ENCODE results near the gene RAC2. TPM values are rescaled to one million over a fixed set of nuclear protein-coding genes. Genes with fewer than 3 reads are reported as not detected.
A peak's percentile ranks its signal among the peaks of the same experiment; 100 is the strongest.

Gene RAC2
- 10 to 100 TPM; 27.4 to 27.6 TPM for total RNA-seq

DNA sequence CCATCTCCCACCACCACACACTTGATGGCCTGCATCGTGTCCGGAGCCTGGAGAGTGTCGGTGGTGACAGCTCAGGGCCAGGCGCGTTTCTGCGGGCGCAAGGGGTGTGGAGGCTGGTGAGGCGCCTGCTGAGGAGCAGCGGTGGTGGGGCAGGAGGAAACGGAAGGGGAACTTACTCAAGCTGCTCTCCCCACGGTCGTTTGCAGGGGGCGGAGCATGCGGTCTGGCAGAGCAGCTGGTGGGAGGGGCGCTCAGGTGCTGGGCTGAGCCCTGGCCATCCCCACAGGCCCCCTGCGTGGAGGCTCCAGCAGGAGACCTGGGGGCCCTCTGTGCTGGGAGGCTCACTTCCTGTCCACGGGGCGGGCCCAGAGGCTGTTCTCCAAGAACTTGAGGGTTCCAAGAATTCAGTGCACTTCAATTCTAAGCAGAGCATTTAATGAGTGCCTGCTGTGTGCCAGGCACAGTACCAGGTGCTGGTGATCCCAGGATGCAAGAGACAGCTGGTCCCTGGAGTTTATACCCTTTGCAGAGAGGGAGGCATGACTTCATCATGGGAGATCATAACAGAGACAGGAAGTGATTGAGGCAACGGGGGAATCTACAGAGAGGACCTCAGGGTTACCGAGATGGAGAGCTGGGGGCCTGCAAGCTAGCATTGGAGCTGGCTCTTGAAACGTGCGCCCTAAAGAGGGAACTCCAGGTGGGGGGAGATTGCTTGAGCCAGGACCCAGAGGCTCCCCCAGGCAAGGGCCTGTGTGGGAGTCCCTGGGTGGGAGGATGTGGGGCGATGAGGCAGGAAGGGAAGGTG lies at the start of gene RAC2:
RAC2 (minus strand) TSS at position 156 of the 808 bp plus-strand sequence; CDS start at position 35, 121 bp downstream.
- no peaks in the 10 kb centered on the region for H3K4me1 ChIP-seq
- H3K36me3 ChIP-seq: no peaks in the 10 kb centered on the region

GRCh38 chr22:37293172-37293571 lies 49.1 kb upstream of the RAC2 start:
- Histone ChIP-seq H3K4me1 (no peaks in the 10 kb centered on the region), H3K27me3 (no peaks in the 10 kb centered on the region), H3K9ac (ENCODE audit: low read depth in 2 of 2, low read length in 2 of 2) (no peak overlapping the region), H3K9me3 (no peaks in the 10 kb centered on the region), H3K36me3 (no peaks in the 10 kb centered on the region), H3K4me3 (no peak overlapping the region), H3K27ac (no peak overlapping the region)
- DNase-seq: no peak
- TF ChIP-seq, protein P1, sequence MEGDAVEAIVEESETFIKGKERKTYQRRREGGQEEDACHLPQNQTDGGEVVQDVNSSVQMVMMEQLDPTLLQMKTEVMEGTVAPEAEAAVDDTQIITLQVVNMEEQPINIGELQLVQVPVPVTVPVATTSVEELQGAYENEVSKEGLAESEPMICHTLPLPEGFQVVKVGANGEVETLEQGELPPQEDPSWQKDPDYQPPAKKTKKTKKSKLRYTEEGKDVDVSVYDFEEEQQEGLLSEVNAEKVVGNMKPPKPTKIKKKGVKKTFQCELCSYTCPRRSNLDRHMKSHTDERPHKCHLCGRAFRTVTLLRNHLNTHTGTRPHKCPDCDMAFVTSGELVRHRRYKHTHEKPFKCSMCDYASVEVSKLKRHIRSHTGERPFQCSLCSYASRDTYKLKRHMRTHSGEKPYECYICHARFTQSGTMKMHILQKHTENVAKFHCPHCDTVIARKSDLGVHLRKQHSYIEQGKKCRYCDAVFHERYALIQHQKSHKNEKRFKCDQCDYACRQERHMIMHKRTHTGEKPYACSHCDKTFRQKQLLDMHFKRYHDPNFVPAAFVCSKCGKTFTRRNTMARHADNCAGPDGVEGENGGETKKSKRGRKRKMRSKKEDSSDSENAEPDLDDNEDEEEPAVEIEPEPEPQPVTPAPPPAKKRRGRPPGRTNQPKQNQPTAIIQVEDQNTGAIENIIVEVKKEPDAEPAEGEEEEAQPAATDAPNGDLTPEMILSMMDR (IDR thresholded peaks at IDR 0.05): no peak
- intact Hi-C loops (cut with DNase I): no loop called here

More for the DNA sequence above, at the start of gene RAC2:
- peak; percentile 88 for DNase-seq
- H3K27ac ChIP-seq: peak within 1 kb of the TSS; percentile 70
- no peaks in the 10 kb centered on the region for H3K27me3 ChIP-seq
- no peaks in the 10 kb centered on the region for H3K9me3 ChIP-seq
- H3K4me3 ChIP-seq: peak within 1 kb of the TSS; percentile 57
- TF ChIP-seq, protein P1 (IDR thresholded peaks at IDR 0.05): no peak
- peak within 1 kb of the TSS; percentile 77 to 81 for H3K9ac ChIP-seq (ENCODE audit: low read depth in 2 of 2, low read length in 2 of 2)
- intact Hi-C loops (cut with DNase I): no loop called here

DNA sequence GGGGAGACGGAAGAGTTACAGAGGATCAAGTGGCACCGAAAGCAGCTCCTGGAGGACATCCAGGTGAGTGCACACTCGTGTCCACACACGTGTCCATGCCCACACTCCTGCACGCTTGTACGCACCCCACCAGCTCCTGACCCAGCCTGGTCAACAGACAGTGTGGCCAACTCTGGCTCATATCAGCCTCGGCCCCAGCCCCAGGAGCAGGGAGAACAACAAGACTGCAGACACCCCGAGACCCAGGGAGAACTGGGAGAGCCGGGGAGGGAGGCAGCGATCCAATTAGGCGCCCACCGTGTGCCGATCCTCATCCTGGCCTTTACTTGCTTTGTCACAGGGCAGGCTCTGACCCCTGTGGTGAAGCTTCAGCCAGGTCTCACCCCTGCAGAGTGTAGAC lies 48.6 kb upstream of the RAC2 start:
- Histone ChIP-seq H3K27me3 (no peaks in the 10 kb centered on the region), H3K4me1 (no peaks in the 10 kb centered on the region), H3K36me3 (no peaks in the 10 kb centered on the region), H3K9me3 (no peaks in the 10 kb centered on the region), H3K4me3 (no peak overlapping the region), H3K9ac (ENCODE audit: low read depth in 2 of 2, low read length in 2 of 2) (no peak overlapping the region), H3K27ac (no peak overlapping the region)
- intact Hi-C loops (cut with DNase I): no loop called here
- TF ChIP-seq, protein P1 (IDR thresholded peaks at IDR 0.05): no peak
- DNase-seq: no peak

DNA sequence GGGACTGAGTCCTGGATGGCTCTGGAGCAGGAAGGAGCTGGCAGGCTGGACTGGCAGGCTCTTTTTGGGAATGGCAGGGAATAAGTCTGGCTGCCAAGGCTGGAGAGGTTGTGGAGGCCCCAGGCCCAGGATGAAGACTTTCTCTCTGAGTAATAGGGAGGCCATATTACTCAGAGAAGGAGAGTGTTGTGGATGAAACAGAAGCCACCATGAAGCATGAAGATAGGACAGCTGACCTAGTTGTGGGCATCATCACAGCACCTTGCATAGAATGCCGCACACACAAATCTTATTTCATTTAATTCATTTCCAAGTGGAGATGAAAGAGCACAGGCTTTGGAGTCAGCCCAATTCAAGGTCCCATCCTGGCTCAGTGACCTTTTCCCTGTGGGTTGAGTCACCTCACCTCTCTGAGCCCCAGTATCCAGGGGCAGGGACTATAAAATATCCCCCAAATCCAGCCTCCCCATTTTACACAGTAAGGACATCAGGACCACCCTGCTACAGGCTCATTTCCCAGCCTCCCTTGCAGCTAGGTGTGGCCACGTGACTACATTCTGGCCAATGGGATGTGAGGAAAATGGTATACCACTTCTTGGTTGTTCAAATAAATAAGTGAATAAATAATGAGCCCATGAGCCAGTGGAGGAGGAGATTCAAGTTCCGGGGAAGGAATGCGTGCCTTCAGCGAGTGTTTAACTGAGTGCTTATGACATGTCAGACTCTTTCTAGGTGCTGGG lies 47.7 kb upstream of the RAC2 start:
- intact Hi-C loops (cut with DNase I): no loop called here
- H3K4me1 ChIP-seq: no peaks in the 10 kb centered on the region
- no peak overlapping the region for H3K4me3 ChIP-seq
- no peaks in the 10 kb centered on the region for H3K27me3 ChIP-seq
- TF ChIP-seq, protein P1 (IDR thresholded peaks at IDR 0.05): no peak
- DNase-seq: no peak
- no peaks in the 10 kb centered on the region for H3K9me3 ChIP-seq
- H3K36me3 ChIP-seq: no peaks in the 10 kb centered on the region
- no peak overlapping the region for H3K27ac ChIP-seq
- no peak overlapping the region for H3K9ac ChIP-seq (ENCODE audit: low read depth in 2 of 2, low read length in 2 of 2)

GRCh38 chr22:37290737-37291136 lies 46.7 kb upstream of the RAC2 start:
- TF ChIP-seq, protein P1 (IDR thresholded peaks at IDR 0.05): no peak
- intact Hi-C loops (cut with DNase I): no loop called here
- no peaks in the 10 kb centered on the region for H3K4me1 ChIP-seq
- H3K9me3 ChIP-seq: no peaks in the 10 kb centered on the region
- H3K4me3 ChIP-seq: no peak overlapping the region
- DNase-seq: no peak
- no peak overlapping the region for H3K27ac ChIP-seq
- no peak overlapping the region for H3K9ac ChIP-seq (ENCODE audit: low read depth in 2 of 2, low read length in 2 of 2)
- no peaks in the 10 kb centered on the region for H3K36me3 ChIP-seq
- H3K27me3 ChIP-seq: no peaks in the 10 kb centered on the region

All from colonic mucosa (tissue), 4 donors.